Measurements from ENCODE around the gene HDHD2.

DNA sequence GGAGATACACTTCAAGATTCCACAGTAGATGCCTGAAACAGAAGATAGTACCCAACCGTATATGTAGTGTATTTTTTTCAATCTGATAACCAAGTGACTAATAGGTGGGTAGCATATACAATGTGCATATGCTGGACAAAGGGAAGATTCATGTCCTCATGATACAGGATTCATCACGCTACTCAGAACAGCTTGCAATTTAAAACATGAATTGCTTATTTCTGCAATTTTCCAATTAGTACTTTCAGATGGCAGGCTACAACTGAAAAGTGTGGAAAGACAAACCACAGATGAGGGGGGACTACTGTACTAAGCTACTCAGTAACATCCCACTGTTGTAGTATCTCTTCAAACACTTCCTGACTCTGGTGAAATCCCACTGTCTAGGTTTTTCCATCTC, 22.2 kb upstream of the HDHD2 start:
- TF ChIP-seq, protein P1, sequence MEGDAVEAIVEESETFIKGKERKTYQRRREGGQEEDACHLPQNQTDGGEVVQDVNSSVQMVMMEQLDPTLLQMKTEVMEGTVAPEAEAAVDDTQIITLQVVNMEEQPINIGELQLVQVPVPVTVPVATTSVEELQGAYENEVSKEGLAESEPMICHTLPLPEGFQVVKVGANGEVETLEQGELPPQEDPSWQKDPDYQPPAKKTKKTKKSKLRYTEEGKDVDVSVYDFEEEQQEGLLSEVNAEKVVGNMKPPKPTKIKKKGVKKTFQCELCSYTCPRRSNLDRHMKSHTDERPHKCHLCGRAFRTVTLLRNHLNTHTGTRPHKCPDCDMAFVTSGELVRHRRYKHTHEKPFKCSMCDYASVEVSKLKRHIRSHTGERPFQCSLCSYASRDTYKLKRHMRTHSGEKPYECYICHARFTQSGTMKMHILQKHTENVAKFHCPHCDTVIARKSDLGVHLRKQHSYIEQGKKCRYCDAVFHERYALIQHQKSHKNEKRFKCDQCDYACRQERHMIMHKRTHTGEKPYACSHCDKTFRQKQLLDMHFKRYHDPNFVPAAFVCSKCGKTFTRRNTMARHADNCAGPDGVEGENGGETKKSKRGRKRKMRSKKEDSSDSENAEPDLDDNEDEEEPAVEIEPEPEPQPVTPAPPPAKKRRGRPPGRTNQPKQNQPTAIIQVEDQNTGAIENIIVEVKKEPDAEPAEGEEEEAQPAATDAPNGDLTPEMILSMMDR (IDR thresholded peaks at IDR 0.05) = no peak
- no peak for TF ChIP-seq POLR2A (IDR thresholded peaks at IDR 0.05)

All from lower leg skin (tissue), 3 donors.